GM19397 (cell line): ENCODE data around the gene DPYD.

Source experiments
- ATAC-seq: cut with Tn5 transposase; IDR thresholded peaks from one replicate; pipeline ENCODE4 v1.9.1; 2021; ENCODE audit warnings: mild to moderate bottlenecking, moderate library complexity; ENCODE audit not compliant: unreplicated experiment

Gene DPYD

DNA sequence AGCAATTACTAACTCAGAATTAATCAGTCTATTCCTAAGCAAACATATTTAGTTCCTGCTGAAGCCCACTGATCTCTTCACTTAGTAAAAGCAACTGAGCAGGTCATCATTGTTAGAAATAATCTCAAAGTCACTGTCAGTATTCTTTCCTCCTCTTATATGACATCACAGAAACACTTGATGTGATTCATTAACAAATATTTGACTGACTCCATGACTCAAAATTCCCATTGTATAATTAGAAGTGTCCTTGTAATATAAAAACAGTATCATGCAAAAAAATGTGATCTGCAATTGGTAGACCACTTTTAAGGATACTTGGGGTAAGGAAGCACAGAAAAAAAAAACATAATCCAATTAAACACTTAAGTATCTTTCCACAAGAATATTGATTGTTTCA is 194.4 kb downstream of the DPYD start:
- no peak for ATAC-seq

DNA sequence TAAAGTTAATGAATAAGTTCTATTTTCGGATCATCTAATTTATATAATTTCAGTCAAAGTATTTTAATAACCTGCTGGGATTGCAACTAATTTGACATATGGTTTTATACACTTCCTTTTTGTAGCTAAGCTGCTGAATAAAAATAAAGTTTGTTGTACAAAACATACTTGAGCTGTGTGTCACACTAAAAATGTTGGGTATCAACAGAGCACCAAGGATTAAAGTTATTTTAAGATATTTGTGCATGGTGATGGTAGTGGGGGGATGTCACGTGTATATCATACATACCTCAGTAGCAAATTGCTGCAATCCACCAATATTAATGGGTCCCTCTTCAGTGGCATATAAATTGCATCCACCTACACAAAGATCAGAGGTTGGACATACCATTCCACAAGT is 199.6 kb downstream of the DPYD start:
- no peak for ATAC-seq

DNA sequence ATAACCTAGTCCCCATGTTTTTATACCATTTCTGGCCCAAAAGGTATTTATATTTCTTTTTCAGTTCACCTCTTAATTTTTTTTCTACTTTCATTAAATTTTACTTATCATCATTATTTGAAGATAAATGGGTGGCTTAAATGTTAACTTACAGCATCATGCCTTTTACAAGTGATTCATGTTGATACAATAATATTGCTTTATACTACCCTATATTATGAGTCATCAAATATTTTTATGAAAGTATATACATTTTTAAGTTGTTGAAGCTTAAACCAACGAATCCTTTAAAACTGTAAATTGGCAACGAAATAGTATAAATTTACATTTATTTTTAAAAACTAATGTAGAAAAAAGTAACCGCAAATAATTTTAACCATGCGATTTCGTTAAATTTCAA is 207.9 kb downstream of the DPYD start:
- no peak for ATAC-seq

DNA sequence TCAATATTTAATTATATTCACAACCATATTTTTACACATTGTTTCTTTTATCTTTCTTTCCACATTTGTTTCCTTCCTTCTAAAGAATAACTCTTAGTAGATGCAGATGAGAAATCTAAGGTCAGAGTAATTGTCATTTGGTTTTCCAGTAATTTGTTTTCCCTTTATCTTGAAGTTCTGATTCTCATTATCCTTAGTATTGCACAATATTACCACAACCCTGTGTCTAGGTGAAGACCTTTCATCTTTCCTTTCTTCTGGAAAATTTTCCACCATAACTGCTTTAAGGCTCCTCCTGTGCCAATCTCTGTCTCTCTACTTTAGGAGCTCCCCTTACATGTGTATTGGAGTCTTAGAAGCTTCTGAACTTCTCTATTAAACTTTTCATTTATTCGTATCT is 209.0 kb downstream of the DPYD start:
- no peak for ATAC-seq

DNA sequence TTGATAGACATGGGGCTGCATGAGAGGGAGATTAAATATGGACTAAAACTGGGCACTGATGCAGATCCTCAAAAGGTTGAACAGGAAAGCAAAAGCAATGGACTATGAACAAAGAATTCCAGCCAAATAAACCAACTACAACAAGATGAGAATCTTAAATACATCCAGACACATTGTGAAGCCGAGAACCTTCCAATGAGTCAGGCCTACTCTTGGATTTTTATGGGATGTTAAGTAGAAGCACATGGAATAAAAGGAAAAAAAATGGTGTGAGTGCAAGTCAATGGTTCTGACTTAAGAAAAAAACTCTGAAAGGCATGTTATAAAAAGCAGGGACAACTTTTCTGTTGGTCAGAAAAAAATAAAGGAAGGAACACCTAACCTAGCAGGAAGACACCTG is 227.2 kb downstream of the DPYD start:
- no peak for ATAC-seq

DNA sequence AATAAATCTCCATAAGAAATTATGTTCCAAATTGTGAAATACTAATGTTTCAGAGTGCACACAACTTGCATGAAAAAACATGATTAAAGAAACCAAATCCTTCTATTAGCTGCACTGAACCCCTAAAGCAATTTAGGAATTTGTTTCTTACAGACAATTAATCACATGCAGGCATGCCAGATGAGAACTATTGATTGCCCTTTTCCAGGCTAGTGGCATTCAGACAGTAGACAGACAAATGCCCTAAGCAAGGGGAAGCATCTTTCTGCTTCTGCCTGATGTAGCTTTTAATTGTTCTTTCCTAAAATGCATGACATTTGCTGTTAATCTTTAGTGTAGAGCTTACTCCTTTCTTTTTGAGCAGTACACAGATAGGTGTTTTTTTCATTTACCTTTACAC is 229.5 kb downstream of the DPYD start:
- no peak for ATAC-seq

DNA sequence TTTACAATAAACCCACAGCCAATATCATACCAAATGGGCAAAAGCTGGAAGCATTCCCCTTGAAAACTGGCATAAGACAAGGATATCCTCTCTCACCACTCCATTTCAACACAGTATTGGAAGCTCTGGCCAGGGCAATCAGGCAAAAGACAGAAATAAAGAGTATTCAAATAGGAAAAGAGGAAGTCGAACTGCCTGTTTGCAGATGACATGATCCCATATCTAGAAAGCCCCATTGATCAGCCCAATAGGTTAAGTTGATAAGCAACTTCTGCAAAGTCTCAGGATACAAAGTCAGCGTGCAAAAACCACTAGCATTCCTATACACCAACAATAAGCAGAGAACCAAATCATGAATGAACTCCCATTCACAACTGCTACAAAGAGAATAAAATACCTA is 235.5 kb downstream of the DPYD start:
- ATAC-seq: no peak

DNA sequence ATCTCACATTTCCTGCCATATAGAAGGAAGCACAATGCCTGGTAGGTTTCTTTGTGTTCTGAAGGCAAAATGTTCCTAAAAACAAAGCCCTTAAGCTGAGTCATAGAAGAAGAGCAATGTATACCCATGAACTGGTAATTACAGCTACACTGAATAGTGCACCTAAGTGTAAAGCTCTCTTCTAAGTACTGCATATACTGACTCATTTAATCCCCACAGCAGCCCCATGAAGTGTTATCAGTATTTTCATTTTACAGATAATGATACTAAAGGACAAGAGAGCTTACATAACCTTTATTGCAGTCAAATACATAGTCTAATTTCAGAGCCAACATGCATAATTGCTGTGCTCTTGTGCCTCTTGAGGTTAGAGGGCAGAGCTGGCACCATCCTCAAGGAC is 239.9 kb downstream of the DPYD start:
- ATAC-seq: no peak

DNA sequence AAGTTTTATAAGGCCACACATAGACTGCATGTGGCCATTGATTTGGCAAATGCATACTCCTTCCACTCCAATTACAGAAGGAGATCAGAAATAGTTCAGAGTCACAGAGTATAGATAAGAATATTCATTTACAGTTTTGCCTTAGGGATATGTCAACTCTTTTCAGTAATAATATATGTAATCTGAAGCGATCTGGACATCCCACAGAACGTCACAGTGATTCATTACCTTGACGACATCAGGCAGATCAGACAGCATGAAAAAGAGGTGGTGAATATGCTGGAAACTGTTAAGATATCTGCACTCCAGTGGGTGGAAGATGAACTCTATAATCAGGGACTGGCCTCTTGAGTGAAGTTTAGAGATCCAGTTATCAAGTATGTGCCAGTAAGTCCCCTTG is 240.4 kb downstream of the DPYD start:
- no peak for ATAC-seq

DNA sequence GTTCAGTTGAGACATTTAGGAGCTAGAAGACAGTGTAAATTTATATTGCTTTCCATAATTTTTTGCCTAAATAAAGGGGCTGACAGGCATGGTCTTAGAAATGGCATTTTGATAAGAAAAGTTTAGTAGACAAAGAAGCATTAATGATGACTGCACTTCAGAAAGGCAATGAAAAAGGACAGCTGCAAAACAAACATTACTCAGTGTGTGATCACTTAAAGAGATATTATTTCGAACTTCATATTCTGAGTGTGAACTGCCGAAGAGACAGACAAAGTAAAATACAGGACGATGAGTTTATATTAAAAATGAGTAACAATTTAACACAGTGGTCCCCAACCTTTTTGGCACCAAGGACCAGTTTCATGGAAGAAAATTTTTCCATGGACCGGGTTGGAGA is 243.1 kb downstream of the DPYD start:
- no peak for ATAC-seq

DNA sequence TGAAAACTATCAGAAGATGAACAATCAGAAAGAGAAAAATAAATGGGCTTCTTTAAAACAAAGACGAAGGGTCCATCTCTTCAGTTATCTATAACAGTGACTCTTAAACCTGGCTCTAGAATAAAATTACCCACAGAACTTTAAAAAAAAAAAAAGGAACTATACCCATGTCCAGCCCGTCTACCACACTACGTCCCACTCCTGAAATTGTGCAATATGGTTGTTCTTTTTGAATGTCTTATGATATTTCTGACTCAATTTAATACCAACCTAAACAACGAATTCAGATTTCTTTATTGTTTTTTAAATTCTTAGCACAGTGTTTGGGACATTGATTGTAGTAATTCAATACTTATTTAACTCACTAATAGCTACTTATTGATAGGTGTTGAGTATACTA is 246.3 kb downstream of the DPYD start:
- ATAC-seq: no peak

DNA sequence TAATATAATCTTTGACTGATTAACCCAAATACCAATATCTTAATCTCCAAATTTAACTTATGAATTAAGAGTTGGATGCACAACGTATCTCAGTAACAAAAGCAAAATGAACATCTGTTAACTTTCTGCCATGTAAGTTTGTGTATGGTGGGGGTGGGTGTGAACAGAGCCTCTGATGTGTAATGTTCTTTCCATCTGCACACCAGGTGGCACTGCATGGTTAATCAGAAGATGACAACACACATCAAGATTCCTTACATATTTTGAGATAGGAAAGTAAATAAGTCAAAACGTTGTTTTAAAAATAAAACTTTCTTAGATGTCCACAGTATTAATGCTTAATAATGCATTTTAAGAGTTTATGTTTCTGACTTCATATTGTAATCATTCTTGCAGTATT is 251.9 kb downstream of the DPYD start:
- ATAC-seq: no peak

DNA sequence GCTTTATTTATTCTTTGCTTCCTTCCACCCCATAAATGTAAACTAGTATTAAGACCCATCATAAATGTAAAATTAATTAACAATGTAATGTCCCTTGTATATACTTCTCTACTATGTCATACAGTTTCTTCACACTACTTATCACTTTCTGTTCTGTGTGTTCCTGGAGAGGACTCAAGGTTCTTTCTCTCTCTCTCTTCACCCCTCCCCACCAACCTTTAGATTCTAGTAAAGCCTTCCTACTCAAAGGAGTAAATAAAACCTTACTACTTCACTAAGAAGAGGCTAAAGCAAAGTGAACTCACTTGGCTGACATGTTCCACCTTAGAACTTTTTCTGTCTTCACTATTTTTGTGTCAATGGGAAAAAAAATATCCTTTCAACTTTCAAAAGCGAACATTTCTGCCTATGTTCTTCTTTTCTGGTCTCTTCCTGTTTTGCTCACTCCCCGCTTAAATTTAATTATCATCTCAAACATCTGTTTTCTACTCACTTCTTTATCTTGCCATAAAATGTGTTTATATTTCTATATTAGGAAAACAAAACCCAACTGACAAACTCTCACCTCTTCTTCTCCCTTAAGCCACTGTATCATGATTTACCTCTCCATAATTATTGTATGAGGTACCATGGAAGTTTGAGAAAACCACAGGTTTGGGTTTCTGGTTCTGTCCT is 260.3 kb downstream of the DPYD start:
- no peak for ATAC-seq

DNA sequence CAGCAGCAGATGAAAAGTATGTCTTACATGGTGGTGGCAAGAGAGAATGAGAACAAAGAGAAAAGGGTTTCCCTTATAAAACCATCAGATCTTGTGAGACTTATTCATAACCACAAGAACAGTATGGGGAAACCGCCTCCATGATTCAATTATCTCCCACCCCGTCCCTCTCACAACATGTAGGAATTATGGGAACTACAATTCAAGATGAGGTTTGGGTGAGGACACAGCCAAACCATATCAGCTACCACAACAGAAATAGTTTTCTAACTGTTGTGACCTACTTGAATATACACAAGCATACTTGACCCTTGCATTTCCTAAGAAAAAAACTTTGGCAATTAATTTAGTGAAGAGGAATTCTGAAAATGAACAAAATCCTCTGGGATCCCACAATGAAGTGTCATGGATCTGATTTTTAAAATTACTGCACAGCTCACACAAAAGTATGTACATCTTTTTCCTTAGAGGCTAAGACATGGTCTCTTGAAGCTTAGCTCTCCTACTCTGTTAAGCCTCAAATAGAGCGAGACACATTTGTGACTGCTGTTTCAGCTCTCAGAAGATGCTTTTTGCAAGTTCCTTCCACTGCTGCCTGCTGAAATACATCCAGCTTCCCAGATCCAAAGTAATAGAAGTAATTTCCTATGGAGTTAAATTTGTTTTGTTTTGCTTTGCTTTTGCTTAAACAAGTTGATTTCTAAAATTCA is 265.8 kb downstream of the DPYD start:
- ATAC-seq: no peak

DNA sequence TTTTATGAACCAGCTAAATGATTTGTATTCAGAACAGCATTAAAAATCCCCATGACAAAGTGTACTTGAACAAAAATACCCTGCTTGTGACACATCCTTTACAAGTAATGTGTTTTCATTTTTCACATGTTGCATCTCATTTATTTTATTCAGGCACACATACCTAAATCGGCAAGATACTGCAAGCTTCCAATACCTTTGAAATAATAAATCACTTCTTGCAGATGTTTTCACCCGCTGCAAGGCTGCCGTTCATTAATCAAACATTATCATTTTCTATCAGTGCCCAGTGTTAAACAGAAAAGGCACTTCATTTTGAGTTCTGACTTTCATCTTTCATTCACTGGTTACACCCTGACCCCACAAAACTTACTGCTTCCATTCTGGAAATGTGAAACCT is 269.6 kb downstream of the DPYD start:
- no peak for ATAC-seq

DNA sequence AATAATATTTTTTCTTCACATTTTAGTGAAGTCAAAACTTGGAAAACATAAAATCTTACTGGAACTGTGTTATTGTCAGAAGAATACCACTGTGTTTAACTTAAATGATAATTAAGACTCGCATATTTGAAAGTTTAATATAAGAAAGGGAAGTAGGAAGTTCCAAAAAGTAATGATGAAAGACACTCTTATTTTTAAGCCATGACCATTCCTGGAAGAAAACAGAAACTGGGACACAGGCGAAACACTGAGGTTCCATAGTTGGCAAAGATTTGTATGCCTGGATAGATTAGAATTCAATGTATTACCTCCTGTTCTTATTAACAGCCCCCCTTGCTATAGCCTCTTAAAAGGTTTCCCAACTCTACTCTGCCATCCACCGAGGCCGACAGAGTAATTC is 271.2 kb downstream of the DPYD start:
- no peak for ATAC-seq

DNA sequence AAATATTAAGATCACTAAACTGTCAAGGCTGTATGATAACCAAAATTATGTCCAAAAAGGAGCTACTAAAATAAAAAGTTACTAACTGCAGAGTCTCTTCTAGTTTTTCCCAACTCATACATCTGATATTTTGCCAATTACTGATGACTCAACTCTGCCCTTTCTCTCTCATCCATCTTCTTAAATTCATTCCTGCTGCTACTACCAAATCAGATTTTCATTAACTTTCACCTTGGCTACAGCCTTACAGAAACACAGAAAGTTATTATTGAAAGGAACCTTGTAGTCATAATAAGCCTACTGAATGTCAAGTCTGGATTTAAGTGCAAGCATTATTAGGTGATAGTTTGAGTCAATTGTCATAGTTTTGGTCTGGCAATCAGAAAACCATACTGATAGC is 273.1 kb downstream of the DPYD start:
- ATAC-seq: no peak

DNA sequence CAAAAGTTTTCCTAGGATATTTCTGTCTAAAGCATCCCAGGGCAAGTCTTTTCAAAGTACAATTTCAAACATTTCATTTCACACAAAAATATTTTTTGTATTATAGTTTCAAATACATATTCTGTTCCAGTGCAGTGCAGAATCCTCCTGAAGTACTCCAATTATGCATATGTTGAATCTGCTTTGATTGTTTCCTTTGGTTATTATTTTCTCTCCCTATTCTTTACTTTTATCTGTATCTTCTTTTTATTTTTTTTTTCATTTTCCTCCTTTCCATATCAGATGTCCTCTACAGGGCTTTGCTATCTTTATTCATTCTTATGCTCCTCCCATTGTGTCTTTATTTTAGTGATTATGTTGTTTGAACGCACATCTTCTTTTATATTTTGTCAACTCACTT is 274.8 kb downstream of the DPYD start:
- ATAC-seq: no peak

DNA sequence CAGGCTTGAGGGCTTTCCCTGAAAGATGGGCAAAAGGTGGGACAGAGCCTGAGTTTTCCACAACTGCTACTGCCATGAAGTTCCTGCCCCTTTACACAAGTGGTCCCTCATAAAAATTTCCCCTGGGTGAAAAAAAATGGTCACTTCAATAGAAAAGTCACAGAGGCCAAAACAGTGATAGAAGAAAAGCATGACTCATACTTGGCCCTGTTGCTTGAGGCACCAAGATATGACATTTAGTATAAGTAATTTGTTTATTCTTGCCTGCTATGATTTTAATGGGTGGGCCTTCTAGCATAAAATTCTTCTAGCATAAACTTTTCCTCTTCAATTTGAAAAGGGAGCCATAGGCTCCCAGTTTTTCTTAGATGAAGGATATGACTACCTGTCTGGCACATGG is 280.2 kb downstream of the DPYD start:
- no peak for ATAC-seq

DNA sequence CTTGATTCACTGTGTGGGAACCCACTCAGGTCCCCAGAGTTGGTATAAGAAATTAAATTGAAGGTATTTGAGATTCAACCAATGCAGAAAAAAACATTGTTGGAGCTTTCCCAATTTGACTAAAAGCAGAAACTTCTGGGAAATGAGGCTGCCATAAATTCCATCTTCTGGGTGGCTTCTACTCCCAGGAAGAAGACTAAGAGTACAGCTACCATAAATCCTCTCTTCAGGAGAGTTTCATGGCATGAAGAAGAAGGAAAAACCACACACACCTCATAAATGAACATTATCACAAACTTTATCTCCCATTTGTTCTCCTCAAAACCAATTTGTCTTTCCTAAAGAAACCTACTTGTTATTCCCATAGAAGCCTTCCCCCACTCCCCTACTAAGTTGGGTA is 283.9 kb downstream of the DPYD start:
- no peak for ATAC-seq

DNA sequence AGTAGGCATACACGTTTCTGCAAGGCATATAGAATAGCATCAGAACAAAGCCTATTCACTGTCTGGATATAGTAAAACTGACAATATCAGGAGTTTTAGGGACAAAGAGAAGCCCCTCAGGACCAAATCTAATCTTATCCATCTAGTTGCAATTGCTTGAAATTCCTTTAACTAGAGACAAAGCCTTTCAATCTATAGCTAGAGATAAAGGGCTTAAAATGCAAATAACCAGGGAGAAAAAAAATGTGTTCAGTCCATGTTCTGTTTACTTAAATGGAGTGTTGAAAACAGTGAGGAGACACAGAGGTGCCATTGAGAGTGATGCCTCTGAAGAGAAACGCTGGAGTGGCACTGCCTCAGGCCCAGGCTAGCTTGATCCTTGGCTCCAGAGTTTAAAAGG is 286.1 kb downstream of the DPYD start:
- no peak for ATAC-seq

DNA sequence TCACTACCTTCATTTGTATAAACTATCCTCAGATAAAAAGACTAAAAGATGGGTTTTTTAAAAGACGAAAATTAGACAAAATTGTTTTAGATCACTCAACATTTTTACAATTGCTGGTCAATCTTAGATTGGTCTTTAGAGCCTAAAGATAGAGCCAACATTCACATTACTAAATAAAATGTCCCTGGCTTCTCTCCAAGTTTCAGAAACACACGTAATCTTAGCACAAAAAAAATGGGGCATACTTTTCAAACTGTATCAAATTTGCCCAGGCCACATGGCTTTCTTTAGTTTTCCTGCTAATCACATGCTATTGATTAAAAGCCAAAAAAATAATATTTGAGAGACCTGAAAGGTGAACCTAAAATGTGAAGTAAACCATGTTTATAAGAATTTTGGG is 288.1 kb downstream of the DPYD start:
- ATAC-seq: no peak

DNA sequence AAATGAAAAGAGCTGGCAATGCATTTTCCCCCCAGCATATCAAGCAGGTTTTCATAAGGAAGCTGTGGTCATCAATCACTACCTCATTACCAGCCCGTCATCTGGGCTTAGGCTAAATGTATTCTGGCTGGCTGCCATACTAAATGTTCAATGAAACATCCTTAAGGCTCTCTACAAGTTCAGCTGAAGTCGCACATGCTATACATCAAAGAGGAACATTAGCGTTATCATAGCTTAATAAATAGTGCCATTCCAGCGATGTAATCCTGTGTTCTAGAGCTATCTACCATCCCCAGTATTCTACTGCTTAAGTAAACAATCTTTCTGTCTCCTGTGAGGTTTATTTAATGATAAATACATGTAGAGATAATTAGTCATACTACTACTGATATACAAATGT is 288.8 kb downstream of the DPYD start:
- no peak for ATAC-seq
